ENCODE data around the gene GSK3A.

Gene GSK3A

DNA sequence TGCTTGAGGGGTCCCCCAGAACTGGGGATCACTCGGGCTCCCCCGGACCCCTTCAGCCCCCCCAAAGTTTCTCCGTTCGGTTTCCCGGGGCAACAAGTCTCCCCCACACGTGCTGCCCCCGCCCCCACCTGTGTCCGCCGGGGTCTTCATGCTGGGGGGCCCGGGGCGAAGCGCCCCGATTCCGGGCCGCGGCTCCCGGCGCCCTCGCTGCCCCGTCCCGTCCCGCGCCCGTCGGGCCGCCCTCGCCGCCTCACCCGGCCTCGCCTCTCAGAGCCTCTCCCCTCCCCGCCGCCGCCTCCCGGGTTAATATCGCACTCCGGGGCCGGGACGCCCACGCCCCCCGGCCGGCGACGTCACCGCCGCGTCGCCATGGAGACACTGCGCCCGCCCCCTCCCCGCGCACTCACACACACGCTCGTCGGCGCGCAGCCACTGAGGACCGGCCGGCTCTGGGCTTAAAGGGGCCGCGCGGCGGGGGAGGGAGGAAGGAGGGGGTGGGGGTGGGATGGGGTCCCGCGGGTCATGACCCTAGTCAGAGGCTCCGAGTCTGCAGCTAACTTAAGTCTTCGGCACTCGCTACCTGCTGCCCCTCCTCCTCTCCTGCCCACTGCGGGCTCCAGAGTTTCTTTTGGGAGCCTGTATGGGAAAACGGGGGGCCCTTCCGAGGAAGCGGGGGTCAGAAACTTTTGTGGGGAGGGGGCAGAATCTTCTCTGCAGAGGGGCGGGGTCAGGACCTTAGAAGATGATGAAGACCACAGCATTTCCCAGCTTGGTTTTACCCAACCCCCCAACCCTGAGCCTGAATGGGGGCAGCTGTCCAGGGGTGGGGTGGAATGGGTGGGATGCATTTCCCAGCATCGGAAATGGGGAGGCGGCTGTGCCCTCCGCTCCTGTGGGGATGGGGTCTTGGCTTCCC, 12.7 kb upstream of the GSK3A start, which contains the start of gene ERF:
Gene ERF, minus strand, starts transcription at position 279 of the 916 bp plus-strand sequence. Its CDS starts 129 bp downstream, at position 150.
- TF ChIP-seq, protein P1, sequence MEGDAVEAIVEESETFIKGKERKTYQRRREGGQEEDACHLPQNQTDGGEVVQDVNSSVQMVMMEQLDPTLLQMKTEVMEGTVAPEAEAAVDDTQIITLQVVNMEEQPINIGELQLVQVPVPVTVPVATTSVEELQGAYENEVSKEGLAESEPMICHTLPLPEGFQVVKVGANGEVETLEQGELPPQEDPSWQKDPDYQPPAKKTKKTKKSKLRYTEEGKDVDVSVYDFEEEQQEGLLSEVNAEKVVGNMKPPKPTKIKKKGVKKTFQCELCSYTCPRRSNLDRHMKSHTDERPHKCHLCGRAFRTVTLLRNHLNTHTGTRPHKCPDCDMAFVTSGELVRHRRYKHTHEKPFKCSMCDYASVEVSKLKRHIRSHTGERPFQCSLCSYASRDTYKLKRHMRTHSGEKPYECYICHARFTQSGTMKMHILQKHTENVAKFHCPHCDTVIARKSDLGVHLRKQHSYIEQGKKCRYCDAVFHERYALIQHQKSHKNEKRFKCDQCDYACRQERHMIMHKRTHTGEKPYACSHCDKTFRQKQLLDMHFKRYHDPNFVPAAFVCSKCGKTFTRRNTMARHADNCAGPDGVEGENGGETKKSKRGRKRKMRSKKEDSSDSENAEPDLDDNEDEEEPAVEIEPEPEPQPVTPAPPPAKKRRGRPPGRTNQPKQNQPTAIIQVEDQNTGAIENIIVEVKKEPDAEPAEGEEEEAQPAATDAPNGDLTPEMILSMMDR (IDR thresholded peaks at IDR 0.05; ENCODE audit: low read depth, low read length), result no peak
- peak; percentile 91 to 96 for DNase-seq (ENCODE audit: low read depth in 2 of 2)
- peak within 1 kb of the TSS; percentile 96 to 100 for H3K4me3 ChIP-seq (replicated peaks in 1 of 2; ENCODE audit: low read depth in 2 of 2, low read length in 2 of 2)

DNA sequence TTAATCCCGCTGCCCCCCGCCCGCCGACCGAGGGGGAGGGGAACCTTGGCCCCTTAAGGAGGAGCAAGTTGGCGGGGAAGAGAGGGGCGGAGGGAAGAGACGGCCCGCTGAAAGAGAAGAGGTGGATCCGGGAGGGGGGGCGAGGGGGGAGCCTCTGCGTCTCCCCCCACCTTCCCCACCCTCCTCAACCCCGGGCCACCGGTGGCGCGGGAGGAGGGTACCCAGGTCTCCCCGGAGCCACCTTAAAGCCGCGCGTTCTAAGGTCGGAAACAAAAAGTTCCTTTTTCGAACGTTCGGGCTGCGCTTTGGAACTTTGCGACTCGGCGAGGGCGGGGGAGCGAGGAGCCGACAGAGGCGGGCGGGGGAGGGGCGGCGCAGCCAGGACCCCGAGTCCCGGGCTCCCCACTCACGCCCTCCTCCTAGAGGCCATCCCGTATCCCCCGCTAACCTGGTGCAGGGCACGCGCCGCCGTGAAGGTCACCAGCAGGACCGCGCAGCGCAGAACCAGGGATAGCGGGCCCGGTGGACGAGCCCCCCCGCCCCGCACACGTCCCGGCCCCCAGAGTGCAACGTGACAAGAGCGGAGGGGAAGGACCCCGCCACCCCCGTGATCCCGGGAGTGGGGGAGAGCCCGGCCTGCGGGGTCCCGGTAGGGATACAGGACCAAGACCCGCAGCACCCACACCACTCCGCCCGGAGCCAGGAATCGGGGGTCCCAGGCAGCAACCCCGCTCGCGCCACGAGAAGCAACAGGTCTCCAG, 11.9 kb upstream of the GSK3A start:
- H3K4me3 ChIP-seq (replicated peaks in 1 of 2; ENCODE audit: low read depth in 2 of 2, low read length in 2 of 2), result peak overlapping the region; percentile 96 to 100
- DNase-seq (ENCODE audit: low read depth in 2 of 2), result peak; percentile 58
- TF ChIP-seq, protein P1 (IDR thresholded peaks at IDR 0.05; ENCODE audit: low read depth, low read length), result no peak

DNA sequence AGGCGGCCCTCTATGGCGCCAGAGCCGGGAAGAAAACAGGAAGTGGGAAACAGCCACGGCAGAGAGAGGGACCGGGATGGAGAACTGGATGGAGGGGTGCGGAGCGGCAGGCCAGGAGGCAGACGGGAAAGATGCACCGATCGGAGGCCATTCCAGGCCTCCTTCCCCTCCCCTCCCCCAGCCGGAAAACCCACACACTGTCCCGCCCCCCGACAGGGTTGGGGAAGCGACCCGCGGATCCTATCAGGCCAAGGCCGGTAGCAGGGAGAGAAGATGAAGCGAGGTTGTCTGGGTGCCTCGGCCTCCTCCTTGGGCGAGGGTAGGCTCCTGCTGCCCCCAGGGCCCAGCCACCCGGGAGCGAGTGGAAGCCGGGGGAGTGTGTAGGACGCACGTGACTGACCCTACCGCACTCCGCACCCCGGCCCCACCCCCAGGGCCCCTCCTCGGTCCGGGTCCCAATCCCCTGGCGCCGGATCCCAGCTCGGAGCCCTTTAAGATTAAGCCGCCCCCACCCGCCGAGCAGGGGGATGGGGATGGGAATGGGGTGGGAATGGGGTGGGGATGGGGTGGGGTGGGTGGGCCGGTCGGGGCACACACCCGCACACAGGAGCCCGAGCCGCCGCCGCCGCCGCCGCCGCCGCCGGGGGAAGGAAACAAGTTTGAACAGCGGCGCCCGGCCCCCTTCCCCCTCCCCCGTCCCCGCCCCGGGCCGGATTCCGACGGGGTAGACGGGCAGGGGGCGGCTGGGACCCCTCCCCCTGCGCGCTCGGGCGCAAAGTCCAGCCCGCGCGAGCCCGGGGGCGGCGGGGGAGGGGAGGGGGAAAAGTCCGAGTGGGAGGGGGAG, 11.1 kb upstream of the GSK3A start:
- DNase-seq (ENCODE audit: low read depth in 2 of 2), result peak in 1 of 2 donors; percentile 56
- TF ChIP-seq, protein P1 (IDR thresholded peaks at IDR 0.05; ENCODE audit: low read depth, low read length), result no peak
- peak overlapping the region; percentile 96 to 100 for H3K4me3 ChIP-seq (replicated peaks in 1 of 2; ENCODE audit: low read depth in 2 of 2, low read length in 2 of 2)

- DNase-seq (ENCODE audit: low read depth in 2 of 2), result peak; percentile 50 to 66
- H3K4me3 ChIP-seq (replicated peaks in 1 of 2; ENCODE audit: low read depth in 2 of 2, low read length in 2 of 2), result peak overlapping the region; percentile 82 to 96
- TF ChIP-seq, protein P1 (IDR thresholded peaks at IDR 0.05; ENCODE audit: low read depth, low read length), result no peak
These were observed 10.2 kb upstream of the GSK3A start for GRCh38 chr19:42252365-42253244.

DNA sequence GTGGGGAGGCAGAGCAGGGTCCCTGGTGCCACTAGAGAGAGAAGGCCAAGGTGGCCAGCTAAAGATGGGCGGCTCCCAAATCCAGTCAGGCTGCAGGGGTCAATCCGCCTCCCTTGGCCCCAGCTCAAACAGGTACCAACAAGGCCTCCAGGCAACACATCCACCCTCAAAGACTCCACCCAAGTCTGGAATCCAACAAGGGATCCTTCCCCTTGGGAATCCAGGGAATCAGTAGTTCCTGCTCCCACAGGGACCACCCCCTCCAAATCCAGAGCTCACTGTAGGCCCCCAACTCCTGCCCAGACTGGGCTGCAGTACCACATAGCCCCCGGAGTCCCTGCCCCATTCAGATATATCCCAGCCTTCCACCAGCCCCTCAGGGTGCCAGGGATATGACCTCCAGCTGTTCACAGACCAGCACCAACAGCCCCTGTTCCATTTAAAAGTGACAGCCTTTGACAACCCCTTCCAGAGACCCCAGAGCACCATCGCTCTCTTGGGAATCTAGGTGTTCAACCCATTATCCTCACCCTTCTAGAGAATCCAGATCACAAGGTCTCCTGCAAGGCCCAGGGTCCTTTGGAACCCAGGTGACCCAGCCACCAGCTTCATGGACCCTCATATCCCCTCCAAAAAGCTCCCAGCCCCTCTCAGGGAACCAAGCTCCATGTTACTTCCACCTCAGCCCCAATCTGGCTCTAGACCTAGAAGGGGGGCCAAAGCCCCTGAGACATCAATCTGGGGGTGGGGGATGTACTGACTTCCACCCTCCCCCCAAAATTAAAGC, 9.4 kb upstream of the GSK3A start:
- DNase-seq (ENCODE audit: low read depth in 2 of 2), result no peak
- TF ChIP-seq, protein P1 (IDR thresholded peaks at IDR 0.05; ENCODE audit: low read depth, low read length), result no peak
- H3K4me3 ChIP-seq (replicated peaks in 1 of 2; ENCODE audit: low read depth in 2 of 2, low read length in 2 of 2), result peak overlapping the region; percentile 82 to 96
